BE2C (cell line): ENCODE results near the gene PSD.

Experiments
- DNase-seq: peaks from one replicate; pipeline ENCODE4 v3.0.0-alpha.2; 2020
- H3K27me3 ChIP-seq: fragments of 250-450 bp; sonication (Bioruptor Pico); 2 replicates; pipeline ENCODE4 v1.5.1; 2020; ENCODE audit warnings: mild to moderate bottlenecking
- H3K36me3 ChIP-seq: fragments of 250-450 bp; sonication (Bioruptor Pico); 2 replicates; pipeline ENCODE4 v1.5.1; 2020; ENCODE audit warnings: mild to moderate bottlenecking
- H3K4me1 ChIP-seq: fragments of 250-450 bp; sonication (Bioruptor Pico); 2 replicates; pipeline ENCODE4 v1.5.1; 2020
- H3K4me3 ChIP-seq: 2 replicates; pipeline ENCODE4 v1.5.1; 2011; ENCODE audit warnings: low read depth, low read length
- H3K9me3 ChIP-seq: fragments of 250-450 bp; sonication (Bioruptor Pico); 2 replicates; pipeline ENCODE4 v1.5.1; 2020
- CTCF ChIP-seq: IDR thresholded peaks from 2 replicates; pipeline ENCODE4 v1.5.1; 2012; ENCODE audit warnings: mild to moderate bottlenecking, low read depth, low read length

Gene PSD

DNA sequence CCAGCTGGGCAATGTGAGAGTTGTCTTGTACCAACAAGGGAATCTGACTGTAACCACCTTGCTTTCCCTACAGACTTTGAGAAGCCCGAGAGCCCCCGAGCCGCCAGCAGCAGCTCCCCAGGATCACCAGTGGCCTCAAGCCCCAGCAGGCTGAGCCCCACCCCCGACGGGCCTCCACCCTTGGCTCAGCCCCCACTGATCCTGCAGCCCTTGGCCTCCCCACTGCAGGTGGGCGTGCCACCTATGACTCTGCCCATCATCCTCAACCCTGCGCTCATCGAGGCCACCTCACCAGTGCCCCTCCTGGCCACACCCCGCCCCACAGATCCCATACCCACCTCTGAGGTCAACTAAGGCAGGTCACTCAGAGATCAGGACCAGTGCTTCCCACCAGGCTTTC, 36.6 kb downstream of the PSD start:
- TF ChIP-seq CTCF, result no peak

DNA sequence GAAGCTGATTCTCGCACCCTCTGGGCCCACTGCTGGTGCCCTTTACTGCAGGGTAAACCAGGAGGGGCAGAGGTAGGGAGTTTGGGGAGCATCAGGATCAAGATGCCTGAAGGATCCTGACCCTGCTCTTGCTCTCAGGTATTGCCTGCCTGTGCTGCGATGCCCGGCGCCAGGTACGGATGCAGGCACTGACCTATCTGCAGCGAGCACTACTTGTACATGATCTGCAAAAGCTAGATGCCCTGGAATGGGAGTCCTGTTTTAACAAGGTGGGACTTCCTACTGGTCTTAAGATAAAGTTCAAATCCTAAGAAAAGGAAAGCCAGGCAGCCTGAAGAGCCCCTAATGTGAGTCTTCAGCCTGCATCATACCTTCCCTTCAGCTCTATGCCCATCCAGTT, 39.2 kb downstream of the PSD start:
- Histone ChIP-seq H3K9me3 (no peaks in the 10 kb centered on the region), H3K4me1 (no peaks in the 10 kb centered on the region), H3K4me3 (no peak overlapping the region), H3K36me3 (peaks cover 33% of the 10 kb centered on the region), H3K27me3 (no peaks in the 10 kb centered on the region)
- no peak for TF ChIP-seq CTCF
- no peak for DNase-seq

More for the DNA sequence above, 36.6 kb downstream of the PSD start:
- H3K4me3 ChIP-seq, result no peak overlapping the region
- H3K27me3 ChIP-seq, result no peaks in the 10 kb centered on the region
- H3K9me3 ChIP-seq, result no peaks in the 10 kb centered on the region
- no peaks in the 10 kb centered on the region for H3K4me1 ChIP-seq
- H3K36me3 ChIP-seq, result peaks cover 24% of the 10 kb centered on the region
- no peak for DNase-seq

GRCh38 chr10:102376901-102377300, 41.7 kb downstream of the PSD start:
- no peaks in the 10 kb centered on the region for H3K27me3 ChIP-seq
- no peaks in the 10 kb centered on the region for H3K9me3 ChIP-seq
- no peak for DNase-seq
- H3K36me3 ChIP-seq, result peaks cover 33% of the 10 kb centered on the region
- no peak for TF ChIP-seq CTCF
- no peaks in the 10 kb centered on the region for H3K4me1 ChIP-seq
- H3K4me3 ChIP-seq, result no peak overlapping the region

DNA sequence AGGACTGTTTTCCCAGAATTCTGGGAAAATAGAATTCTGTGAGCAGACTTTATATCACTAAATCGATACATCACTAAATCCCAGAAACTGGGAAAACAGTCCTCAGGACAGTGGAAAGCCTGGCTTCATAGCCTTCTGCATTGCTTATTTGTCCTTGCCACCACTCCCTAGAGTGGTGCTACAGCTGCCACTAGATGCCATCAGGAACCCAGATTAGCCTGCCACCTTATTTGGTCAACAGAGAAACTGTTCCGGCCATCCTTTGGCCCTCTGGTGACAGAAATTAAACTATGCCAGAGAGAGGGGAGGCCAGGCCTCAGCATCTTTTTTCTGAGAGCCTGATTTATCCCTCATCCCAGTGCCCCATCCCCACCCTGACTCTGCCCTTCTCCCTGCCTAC, 42.7 kb downstream of the PSD start:
- Histone ChIP-seq H3K4me1 (no peaks in the 10 kb centered on the region), H3K36me3 (peaks cover 42% of the 10 kb centered on the region), H3K4me3 (no peak overlapping the region), H3K9me3 (no peaks in the 10 kb centered on the region), H3K27me3 (no peaks in the 10 kb centered on the region)
- no peak for TF ChIP-seq CTCF
- no peak for DNase-seq

- no peak overlapping the region for H3K4me3 ChIP-seq
- no peak for DNase-seq
- H3K36me3 ChIP-seq, result peaks cover 45% of the 10 kb centered on the region
- H3K9me3 ChIP-seq, result no peaks in the 10 kb centered on the region
- H3K27me3 ChIP-seq, result no peaks in the 10 kb centered on the region
- no peaks in the 10 kb centered on the region for H3K4me1 ChIP-seq
- TF ChIP-seq CTCF, result peak; percentile 24; the same call in 1 of the 2 replicates
Observed at GRCh38 chr10:102375250-102375649, 43.3 kb downstream of the PSD start.

GRCh38 chr10:102371295-102371694, 47.3 kb downstream of the PSD start:
- H3K27me3 ChIP-seq, result no peaks in the 10 kb centered on the region
- no peaks in the 10 kb centered on the region for H3K9me3 ChIP-seq
- TF ChIP-seq CTCF, result no peak
- H3K4me3 ChIP-seq, result no peak overlapping the region
- peaks cover 66% of the 10 kb centered on the region for H3K36me3 ChIP-seq
- no peaks in the 10 kb centered on the region for H3K4me1 ChIP-seq
- no peak for DNase-seq
